PFSK-1 (cell line): ENCODE results near the gene SAP25.

Experiments
- FOXP2 ChIP-seq: optimal IDR thresholded peaks from 2 replicates; pipeline ENCODE3; 2011; ENCODE audit warnings: borderline replicate concordance, control low read depth, inconsistent platforms; ENCODE audit not compliant: insufficient read depth; ENCODE audit errors: extremely low read length, extremely low read depth
- POLR2AphosphoS5 ChIP-seq: IDR thresholded peaks from 2 replicates; pipeline ENCODE4 v1.6.1; 2012; ENCODE audit warnings: low read depth, mild to moderate bottlenecking, control low read depth, low read length, moderate library complexity
- REST ChIP-seq, 2 experiments: IDR thresholded peaks; 2 replicates each; pipeline versions ENCODE4 v1.6.1 to v1.8.0; 2011 to 2012; ENCODE audit warnings: low read depth in 2 of 2, low read length in 2 of 2, control low read depth in 1 of 2, inconsistent platforms in 1 of 2, mild to moderate bottlenecking in 1 of 2, moderate library complexity in 1 of 2; ENCODE audit not compliant: insufficient read depth in 1 of 2
- SIN3A ChIP-seq: IDR thresholded peaks from 2 replicates; pipeline ENCODE4 v1.6.1; 2012; ENCODE audit warnings: mild to moderate bottlenecking, low read length, moderate library complexity, borderline replicate concordance; ENCODE audit not compliant: insufficient read depth
- TAF1 ChIP-seq: IDR thresholded peaks from 2 replicates; pipeline ENCODE4 v1.6.1; 2012; ENCODE audit warnings: low read length, control low read depth, borderline replicate concordance; ENCODE audit not compliant: insufficient read depth

The SAP25 gene

GRCh38 chr7:100544386-100544785 is 29.3 kb downstream of the SAP25 start:
- TF ChIP-seq TAF1 (no peak), REST (IDR thresholded peaks at IDR 0.05; ENCODE audit: insufficient read depth in 1 of 2, low read depth in 2 of 2, low read length in 2 of 2) (no peak)

DNA sequence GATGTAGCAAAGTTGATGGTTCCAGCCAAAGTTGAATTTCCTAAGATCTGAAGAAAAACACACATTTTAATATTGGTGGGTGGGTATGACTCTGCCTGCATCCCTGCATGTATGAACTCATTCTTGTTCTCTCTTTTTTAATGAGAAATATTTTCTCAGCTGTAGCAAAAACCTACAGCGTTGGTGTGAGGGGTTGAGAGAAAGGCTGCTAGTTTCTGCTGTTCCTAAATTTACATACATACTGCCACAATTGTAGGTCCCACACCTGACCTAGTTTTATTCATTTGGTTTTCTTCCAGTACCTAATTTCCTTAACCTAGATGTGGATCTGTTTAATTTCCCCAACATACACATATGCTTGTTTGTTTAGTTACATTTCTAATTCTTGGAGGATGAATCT is 30.1 kb downstream of the SAP25 start:
- TF ChIP-seq POLR2AphosphoS5, result no peak

DNA sequence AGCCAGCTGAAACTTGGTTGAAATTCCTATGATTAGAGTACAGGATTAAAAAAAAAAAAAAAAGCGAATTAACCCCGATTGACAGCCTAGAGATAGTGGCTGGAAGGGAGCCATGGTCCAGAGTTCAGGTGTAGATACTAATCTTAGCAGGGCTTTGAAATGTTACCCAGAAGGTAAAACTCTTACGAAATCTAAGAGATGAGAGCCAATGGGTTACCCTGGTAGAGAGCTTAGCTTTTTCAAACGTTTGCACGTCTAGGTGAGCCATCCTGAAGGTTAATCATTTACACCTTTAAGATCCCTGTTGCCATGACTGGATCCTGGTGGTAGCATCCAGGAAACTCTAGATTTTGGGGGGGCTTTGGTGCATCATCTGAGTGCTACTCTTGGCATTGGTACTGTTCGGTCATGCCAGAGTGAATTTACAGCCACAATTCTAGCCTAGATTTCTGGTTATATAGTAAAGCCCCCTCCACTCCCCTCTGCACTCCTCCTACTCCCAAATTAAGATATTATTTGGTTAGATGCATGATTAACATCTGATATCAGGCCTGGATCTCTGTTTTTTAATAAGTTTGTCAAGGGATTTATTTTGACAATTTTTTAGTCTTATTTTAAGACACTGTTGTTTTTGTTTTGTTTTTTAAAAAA is 33.5 kb downstream of the SAP25 start:
- TF ChIP-seq SIN3A, result no peak
- TF ChIP-seq REST (IDR thresholded peaks at IDR 0.05; ENCODE audit: insufficient read depth in 1 of 2, low read depth in 2 of 2, low read length in 2 of 2), result no peak
- no peak for TF ChIP-seq FOXP2
- TF ChIP-seq TAF1, result no peak
- no peak for TF ChIP-seq POLR2AphosphoS5

DNA sequence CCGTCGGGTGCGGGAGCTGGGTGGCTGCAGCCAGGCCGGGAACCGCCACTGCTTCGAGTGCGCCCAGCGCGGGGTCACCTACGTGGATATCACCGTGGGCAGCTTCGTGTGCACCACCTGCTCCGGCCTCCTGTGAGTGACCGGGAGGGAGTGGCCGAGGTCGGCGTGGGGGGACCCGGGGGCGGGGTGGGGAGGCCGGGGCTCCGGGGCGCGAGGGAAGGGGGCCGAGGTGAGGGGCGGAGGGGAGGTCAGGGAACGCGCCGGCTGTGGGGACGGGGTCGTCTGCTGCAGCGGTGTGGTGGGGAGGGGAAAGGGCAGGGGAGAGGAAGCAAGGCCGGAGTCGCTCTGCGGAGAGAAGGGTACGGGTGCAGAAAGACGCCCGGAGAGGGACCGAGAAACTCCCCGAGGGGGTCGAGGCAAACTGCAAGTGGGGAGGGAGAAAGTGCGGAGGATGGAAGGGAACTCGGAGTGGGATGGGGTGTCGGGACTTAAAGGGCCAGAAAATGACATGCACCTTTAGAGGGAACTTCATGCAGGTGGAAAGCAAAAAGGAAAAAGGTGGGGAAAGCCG is 34.2 kb downstream of the SAP25 start:
- TF ChIP-seq FOXP2 (no peak), REST (IDR thresholded peaks at IDR 0.05; ENCODE audit: insufficient read depth in 1 of 2, low read depth in 2 of 2, low read length in 2 of 2) (no peak), POLR2AphosphoS5 (no peak), SIN3A (no peak), TAF1 (no peak)

GRCh38 chr7:100538654-100539435 is 34.9 kb downstream of the SAP25 start, which contains the start of gene AGFG2:
Gene AGFG2 (plus strand): TSS chr7:100539203. CDS start chr7:100539347, 144 bp downstream.
- TF ChIP-seq REST (IDR thresholded peaks at IDR 0.05; ENCODE audit: insufficient read depth in 1 of 2, low read depth in 2 of 2, low read length in 2 of 2), result no peak
- TF ChIP-seq POLR2AphosphoS5, result peak; percentile 73
- TF ChIP-seq FOXP2, result no peak
- TF ChIP-seq SIN3A, result peak; percentile 97
- TF ChIP-seq TAF1, result peak; percentile 65
